ENCODE measurements around the gene CXCL3. TPM values are rescaled to one million over a fixed set of nuclear protein-coding genes. Genes with fewer than 3 reads are reported as not detected.

CXCL3 gene
- total RNA-seq, 1 experiment from 2014 or later: 1.9 TPM

- TF ChIP-seq SP1 (IDR thresholded peaks at IDR 0.05; ENCODE audit: low read depth) (no peak), ELF1 (IDR thresholded peaks at IDR 0.05; ENCODE audit: borderline replicate concordance, low read depth) (no peak), EGR1 (IDR thresholded peaks at IDR 0.05; ENCODE audit: low read depth) (no peak), EZH2 (IDR thresholded peaks at IDR 0.05) (no peak), SIN3A (IDR thresholded peaks at IDR 0.05; ENCODE audit: low read depth) (no peak), JUND (IDR thresholded peaks at IDR 0.05) (no peak)
- TF ChIP-seq, protein P1, sequence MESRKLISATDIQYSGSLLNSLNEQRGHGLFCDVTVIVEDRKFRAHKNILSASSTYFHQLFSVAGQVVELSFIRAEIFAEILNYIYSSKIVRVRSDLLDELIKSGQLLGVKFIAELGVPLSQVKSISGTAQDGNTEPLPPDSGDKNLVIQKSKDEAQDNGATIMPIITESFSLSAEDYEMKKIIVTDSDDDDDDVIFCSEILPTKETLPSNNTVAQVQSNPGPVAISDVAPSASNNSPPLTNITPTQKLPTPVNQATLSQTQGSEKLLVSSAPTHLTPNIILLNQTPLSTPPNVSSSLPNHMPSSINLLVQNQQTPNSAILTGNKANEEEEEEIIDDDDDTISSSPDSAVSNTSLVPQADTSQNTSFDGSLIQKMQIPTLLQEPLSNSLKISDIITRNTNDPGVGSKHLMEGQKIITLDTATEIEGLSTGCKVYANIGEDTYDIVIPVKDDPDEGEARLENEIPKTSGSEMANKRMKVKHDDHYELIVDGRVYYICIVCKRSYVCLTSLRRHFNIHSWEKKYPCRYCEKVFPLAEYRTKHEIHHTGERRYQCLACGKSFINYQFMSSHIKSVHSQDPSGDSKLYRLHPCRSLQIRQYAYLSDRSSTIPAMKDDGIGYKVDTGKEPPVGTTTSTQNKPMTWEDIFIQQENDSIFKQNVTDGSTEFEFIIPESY (IDR thresholded peaks at IDR 0.05; ENCODE audit: extremely low read depth, insufficient replicate concordance, low read length): no peak
Observed at GRCh38 chr4:74073358-74073757, 34.9 kb upstream of the CXCL3 start (continued).

- intact Hi-C loops (cut with micrococcal nuclease): no loop called here
- Histone ChIP-seq H2AFZ (ENCODE audit: low read depth, low read length, poor library complexity, severe bottlenecking) (no peak overlapping the region), H3K4me2 (ENCODE audit: low read length) (no peak overlapping the region), H3K9ac (ENCODE audit: low read length) (no peak overlapping the region), H3K4me1 (ENCODE audit: control insufficient read depth in 1 of 2, insufficient read depth in 2 of 2, low read length in 2 of 2) (no peaks in the 10 kb centered on the region), H3K4me3 (replicated peaks in 1 of 2; ENCODE audit: low read depth in 1 of 2, low read length in 2 of 2) (no peak overlapping the region), H3K27me3 (ENCODE audit: insufficient read depth, low read length) (no peaks in the 10 kb centered on the region), H4K20me1 (ENCODE audit: insufficient read depth) (no peaks in the 10 kb centered on the region), H3K9me3 (ENCODE audit: control insufficient read depth in 1 of 2, insufficient read depth in 1 of 2, low read depth in 1 of 2, low read length in 2 of 2) (no peaks in the 10 kb centered on the region), H3K36me3 (ENCODE audit: control insufficient read depth in 1 of 2, insufficient read depth in 2 of 2, low read length in 2 of 2) (no peaks in the 10 kb centered on the region), H3K9me2 (ENCODE audit: insufficient read depth) (no peaks in the 10 kb centered on the region), H3K79me2 (ENCODE audit: insufficient read depth, low read length) (no peaks in the 10 kb centered on the region), H3K27ac (ENCODE audit: low read depth, low read length) (no peak overlapping the region)
- no TSS peak for BruUV-seq (replicated peaks)
- ChIA-PET POLR2A (no interaction called here), RAD21 (ENCODE audit: low non-redundant PET in 1 of 2, low total read pairs in 2 of 2, uncharacterized antibody in 2 of 2, unreplicated experiment in 2 of 2) (no interaction called here), CTCF (no interaction called here)
- DNase-seq (ENCODE audit: low read depth, low spot score) (no peak), ATAC-seq (no peak)
- TF ChIP-seq EZH2phosphoT487 (IDR thresholded peaks at IDR 0.05; ENCODE audit: borderline replicate concordance) (no peak), TCF7L2 (IDR thresholded peaks at IDR 0.05; ENCODE audit: borderline replicate concordance, extremely low read depth, insufficient read depth, insufficient read length) (no peak), RAD21 (IDR thresholded peaks at IDR 0.05; ENCODE audit: low read depth) (no peak), ATF3 (IDR thresholded peaks at IDR 0.05) (no peak), SRF (IDR thresholded peaks at IDR 0.05; ENCODE audit: low read depth) (no peak), CBX3 (IDR thresholded peaks at IDR 0.05; ENCODE audit: low read depth) (no peak), FOSL1 (IDR thresholded peaks at IDR 0.05; ENCODE audit: low read depth) (no peak), YY1 (IDR thresholded peaks at IDR 0.05; ENCODE audit: extremely low read depth, insufficient replicate concordance, low read depth, low read length) (no peak), SP1 (IDR thresholded peaks at IDR 0.05; ENCODE audit: low read depth) (no peak), POLR2A (IDR thresholded peaks at IDR 0.05; ENCODE audit: borderline replicate concordance, extremely low read depth, insufficient read depth, insufficient read length) (no peak), EGR1 (IDR thresholded peaks at IDR 0.05; ENCODE audit: low read depth) (no peak), JUND (IDR thresholded peaks at IDR 0.05) (no peak), CEBPB (IDR thresholded peaks at IDR 0.05; ENCODE audit: low read depth) (no peak), EZH2 (IDR thresholded peaks at IDR 0.05) (no peak)
- TF ChIP-seq, protein P2, sequence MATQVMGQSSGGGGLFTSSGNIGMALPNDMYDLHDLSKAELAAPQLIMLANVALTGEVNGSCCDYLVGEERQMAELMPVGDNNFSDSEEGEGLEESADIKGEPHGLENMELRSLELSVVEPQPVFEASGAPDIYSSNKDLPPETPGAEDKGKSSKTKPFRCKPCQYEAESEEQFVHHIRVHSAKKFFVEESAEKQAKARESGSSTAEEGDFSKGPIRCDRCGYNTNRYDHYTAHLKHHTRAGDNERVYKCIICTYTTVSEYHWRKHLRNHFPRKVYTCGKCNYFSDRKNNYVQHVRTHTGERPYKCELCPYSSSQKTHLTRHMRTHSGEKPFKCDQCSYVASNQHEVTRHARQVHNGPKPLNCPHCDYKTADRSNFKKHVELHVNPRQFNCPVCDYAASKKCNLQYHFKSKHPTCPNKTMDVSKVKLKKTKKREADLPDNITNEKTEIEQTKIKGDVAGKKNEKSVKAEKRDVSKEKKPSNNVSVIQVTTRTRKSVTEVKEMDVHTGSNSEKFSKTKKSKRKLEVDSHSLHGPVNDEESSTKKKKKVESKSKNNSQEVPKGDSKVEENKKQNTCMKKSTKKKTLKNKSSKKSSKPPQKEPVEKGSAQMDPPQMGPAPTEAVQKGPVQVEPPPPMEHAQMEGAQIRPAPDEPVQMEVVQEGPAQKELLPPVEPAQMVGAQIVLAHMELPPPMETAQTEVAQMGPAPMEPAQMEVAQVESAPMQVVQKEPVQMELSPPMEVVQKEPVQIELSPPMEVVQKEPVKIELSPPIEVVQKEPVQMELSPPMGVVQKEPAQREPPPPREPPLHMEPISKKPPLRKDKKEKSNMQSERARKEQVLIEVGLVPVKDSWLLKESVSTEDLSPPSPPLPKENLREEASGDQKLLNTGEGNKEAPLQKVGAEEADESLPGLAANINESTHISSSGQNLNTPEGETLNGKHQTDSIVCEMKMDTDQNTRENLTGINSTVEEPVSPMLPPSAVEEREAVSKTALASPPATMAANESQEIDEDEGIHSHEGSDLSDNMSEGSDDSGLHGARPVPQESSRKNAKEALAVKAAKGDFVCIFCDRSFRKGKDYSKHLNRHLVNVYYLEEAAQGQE (IDR thresholded peaks at IDR 0.05; ENCODE audit: low read depth): no peak
- TF ChIP-seq, protein P3, sequence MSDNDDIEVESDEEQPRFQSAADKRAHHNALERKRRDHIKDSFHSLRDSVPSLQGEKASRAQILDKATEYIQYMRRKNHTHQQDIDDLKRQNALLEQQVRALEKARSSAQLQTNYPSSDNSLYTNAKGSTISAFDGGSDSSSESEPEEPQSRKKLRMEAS (IDR thresholded peaks at IDR 0.05): no peak
Observed at GRCh38 chr4:74072739-74073138, 34.2 kb upstream of the CXCL3 start.

Measured in HCT116 (cell line).